Measurements from ENCODE around the gene TTBK1.

DNA sequence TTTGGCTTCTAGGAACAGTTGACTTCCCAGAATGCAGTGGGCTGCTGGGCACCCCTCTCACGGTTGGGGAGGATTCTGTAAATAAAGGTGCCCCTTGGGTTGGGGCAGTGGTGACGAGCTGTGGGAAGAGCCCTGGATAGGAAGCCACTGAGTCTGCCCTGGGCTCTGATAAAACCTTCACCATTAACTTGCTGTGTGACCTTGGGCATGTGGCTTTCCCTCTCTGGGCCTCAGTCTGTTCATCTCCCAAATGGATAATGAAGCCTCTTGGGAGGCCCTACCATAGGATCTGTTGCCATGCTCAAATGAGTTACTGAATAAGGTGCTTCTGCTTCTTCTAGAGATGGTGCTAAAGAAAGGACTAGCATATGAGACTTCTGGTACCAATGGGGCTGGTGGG is 61.6 kb downstream of the TTBK1 start:
- TF ChIP-seq, protein P1, sequence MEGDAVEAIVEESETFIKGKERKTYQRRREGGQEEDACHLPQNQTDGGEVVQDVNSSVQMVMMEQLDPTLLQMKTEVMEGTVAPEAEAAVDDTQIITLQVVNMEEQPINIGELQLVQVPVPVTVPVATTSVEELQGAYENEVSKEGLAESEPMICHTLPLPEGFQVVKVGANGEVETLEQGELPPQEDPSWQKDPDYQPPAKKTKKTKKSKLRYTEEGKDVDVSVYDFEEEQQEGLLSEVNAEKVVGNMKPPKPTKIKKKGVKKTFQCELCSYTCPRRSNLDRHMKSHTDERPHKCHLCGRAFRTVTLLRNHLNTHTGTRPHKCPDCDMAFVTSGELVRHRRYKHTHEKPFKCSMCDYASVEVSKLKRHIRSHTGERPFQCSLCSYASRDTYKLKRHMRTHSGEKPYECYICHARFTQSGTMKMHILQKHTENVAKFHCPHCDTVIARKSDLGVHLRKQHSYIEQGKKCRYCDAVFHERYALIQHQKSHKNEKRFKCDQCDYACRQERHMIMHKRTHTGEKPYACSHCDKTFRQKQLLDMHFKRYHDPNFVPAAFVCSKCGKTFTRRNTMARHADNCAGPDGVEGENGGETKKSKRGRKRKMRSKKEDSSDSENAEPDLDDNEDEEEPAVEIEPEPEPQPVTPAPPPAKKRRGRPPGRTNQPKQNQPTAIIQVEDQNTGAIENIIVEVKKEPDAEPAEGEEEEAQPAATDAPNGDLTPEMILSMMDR (IDR thresholded peaks at IDR 0.05) = no peak
- TF ChIP-seq POLR2A (IDR thresholded peaks at IDR 0.05) = no peak
- TF ChIP-seq EP300 (IDR thresholded peaks at IDR 0.05) = no peak
